ENCODE data around the gene C5orf63.

Gene C5orf63

GRCh38 chr5:127042593-127042992 is 30.7 kb downstream of the C5orf63 start:
- TF ChIP-seq CTCF (conservative IDR thresholded peaks at IDR 0.05) (peak; percentile 18), ZFX (IDR thresholded peaks at IDR 0.05) (no peak)
- no peak overlapping the region for H3K27ac ChIP-seq

- no peak for TF ChIP-seq CTCF (conservative IDR thresholded peaks at IDR 0.05)
- no peak for TF ChIP-seq ZFX (IDR thresholded peaks at IDR 0.05)
- H3K27ac ChIP-seq: no peak overlapping the region; the same call in 1 of the 2 replicates
These were observed 31.7 kb downstream of the C5orf63 start for GRCh38 chr5:127041571-127041970.

GRCh38 chr5:127040796-127041520 is 32.3 kb downstream of the C5orf63 start:
- H3K27ac ChIP-seq: no peak overlapping the region; the same call in 1 of the 2 replicates
- TF ChIP-seq ZFX (IDR thresholded peaks at IDR 0.05): no peak

- H3K27ac ChIP-seq: no peak overlapping the region
- TF ChIP-seq ZFX (IDR thresholded peaks at IDR 0.05) (no peak), CTCF (conservative IDR thresholded peaks at IDR 0.05) (no peak)
These were observed 34.8 kb downstream of the C5orf63 start for GRCh38 chr5:127038550-127038949.

GRCh38 chr5:127031863-127032232 is 41.5 kb downstream of the C5orf63 start:
- TF ChIP-seq CTCF (conservative IDR thresholded peaks at IDR 0.05) (no peak), ZFX (IDR thresholded peaks at IDR 0.05) (no peak)
- H3K27ac ChIP-seq: no peak overlapping the region

GRCh38 chr5:127031147-127031862 is 42.0 kb downstream of the C5orf63 start:
- peak overlapping the region; percentile 74 for H3K27ac ChIP-seq
- TF ChIP-seq ZFX (IDR thresholded peaks at IDR 0.05) (no peak), CTCF (conservative IDR thresholded peaks at IDR 0.05) (no peak)

- H3K27ac ChIP-seq: peak within 1 kb of the TSS; percentile 74
- peak; percentile 46 for TF ChIP-seq CTCF (conservative IDR thresholded peaks at IDR 0.05)
- TF ChIP-seq ZFX (IDR thresholded peaks at IDR 0.05): no peak
These were observed 42.8 kb downstream of the C5orf63 start, which contains the start of gene MARCHF3 for GRCh38 chr5:127030259-127031146. Gene MARCHF3 (minus strand): TSS chr5:127030558. CDS start chr5:126918171, 112,387 bp downstream.
